Mesodermal cell (in vitro differentiated cells): ENCODE data around the gene UBASH3B.
A peak's percentile ranks its signal among the peaks of the same experiment; 100 is the strongest.

Experiments used
- H3K27ac ChIP-seq: 2 replicates; pipeline ENCODE4 v1.7.0; 2013; ENCODE audit warnings: mild to moderate bottlenecking, low read depth, low read length, moderate library complexity; ENCODE audit not compliant: severe bottlenecking
- H3K36me3 ChIP-seq: 2 replicates; pipeline ENCODE4 v1.7.1; 2013; ENCODE audit warnings: mild to moderate bottlenecking, low read length, moderate library complexity; ENCODE audit not compliant: control insufficient read depth, insufficient read depth
- H3K4me1 ChIP-seq: one replicate; pipeline ENCODE4 v1.7.1; 2013; ENCODE audit warnings: mild to moderate bottlenecking, low read length; ENCODE audit not compliant: insufficient read depth, control insufficient read depth, poor library complexity, severe bottlenecking
- H3K4me3 ChIP-seq: 2 replicates; pipeline ENCODE4 v1.7.0; 2013; ENCODE audit warnings: low read length, control low read depth, mild to moderate bottlenecking; ENCODE audit not compliant: insufficient read depth, poor library complexity, severe bottlenecking; ENCODE audit errors: extremely low read depth
- H3K9me3 ChIP-seq: 2 replicates; pipeline ENCODE4 v1.7.1; 2013; ENCODE audit warnings: mild to moderate bottlenecking, low read length, moderate library complexity; ENCODE audit not compliant: control insufficient read depth
- WGBS, 2 experiments: methylation state at CpG; one replicate each; pipeline ENCODE4 v1.1.5; 2013; ENCODE audit warnings: missing lambda C conversion rate in 2 of 2; ENCODE audit not compliant: insufficient coverage in 2 of 2; 5-methylcytosine and 5-hydroxymethylcytosine counted together

The UBASH3B gene

GRCh38 chr11:122775675-122776271, 120.3 kb downstream of the UBASH3B start:
- H3K27ac ChIP-seq, result no peak overlapping the region
- no peak overlapping the region for H3K4me3 ChIP-seq
- 80% methylated on average over 2 of the region's 3 CpGs; no CpG with 5 or more reads in 1 of the 2 experiments for WGBS, 2 experiments
- peaks cover 21% of the 10 kb centered on the region for H3K4me1 ChIP-seq
- H3K9me3 ChIP-seq, result no peaks in the 10 kb centered on the region
- H3K36me3 ChIP-seq, result peaks cover 33% of the 10 kb centered on the region

GRCh38 chr11:122776546-122776945, 121.0 kb downstream of the UBASH3B start:
- Histone ChIP-seq H3K4me3 (no peak overlapping the region), H3K27ac (no peak overlapping the region), H3K36me3 (peaks cover 39% of the 10 kb centered on the region), H3K4me1 (peaks cover 26% of the 10 kb centered on the region), H3K9me3 (no peaks in the 10 kb centered on the region)
- WGBS, 2 experiments, result 97 to 100% methylated on average over 2 to 4 of the region's 4 CpGs

GRCh38 chr11:122777343-122777742, 121.8 kb downstream of the UBASH3B start:
- Histone ChIP-seq H3K36me3 (peaks cover 47% of the 10 kb centered on the region), H3K4me3 (no peak overlapping the region), H3K4me1 (peaks cover 26% of the 10 kb centered on the region), H3K9me3 (no peaks in the 10 kb centered on the region), H3K27ac (no peak overlapping the region)
- 74 to 97% methylated on average over 2 of the region's 3 CpGs for WGBS, 2 experiments

DNA sequence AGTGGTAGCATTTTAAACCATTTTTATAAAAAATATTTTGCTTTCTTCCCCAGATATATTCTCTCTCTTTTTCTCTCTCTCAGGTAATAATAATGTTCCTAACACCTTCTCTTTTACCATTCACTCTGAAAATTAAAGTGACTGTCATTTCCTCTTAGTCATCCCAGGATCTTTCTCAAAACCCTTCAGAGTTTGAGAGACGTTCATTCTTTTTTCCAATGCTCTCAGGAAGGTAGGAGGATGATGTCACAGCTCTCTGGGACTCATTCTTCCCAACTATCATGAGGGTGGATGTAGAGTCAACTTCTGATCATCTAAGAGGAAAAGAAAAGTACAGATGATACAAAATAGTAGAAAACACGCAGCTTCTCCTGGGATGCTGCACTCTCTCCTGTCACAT, 122.6 kb downstream of the UBASH3B start:
- peaks cover 55% of the 10 kb centered on the region for H3K36me3 ChIP-seq
- H3K27ac ChIP-seq, result no peak overlapping the region
- no CpG with 5 or more reads among the region's 2 CpGs for WGBS, 2 experiments
- peaks cover 20% of the 10 kb centered on the region for H3K4me1 ChIP-seq
- no peak overlapping the region for H3K4me3 ChIP-seq
- no peaks in the 10 kb centered on the region for H3K9me3 ChIP-seq

- no peak overlapping the region for H3K27ac ChIP-seq
- 90 to 94% methylated on average over 10 of the region's 12 CpGs for WGBS, 2 experiments
Observed at GRCh38 chr11:122779047-122779629, 123.6 kb downstream of the UBASH3B start.

DNA sequence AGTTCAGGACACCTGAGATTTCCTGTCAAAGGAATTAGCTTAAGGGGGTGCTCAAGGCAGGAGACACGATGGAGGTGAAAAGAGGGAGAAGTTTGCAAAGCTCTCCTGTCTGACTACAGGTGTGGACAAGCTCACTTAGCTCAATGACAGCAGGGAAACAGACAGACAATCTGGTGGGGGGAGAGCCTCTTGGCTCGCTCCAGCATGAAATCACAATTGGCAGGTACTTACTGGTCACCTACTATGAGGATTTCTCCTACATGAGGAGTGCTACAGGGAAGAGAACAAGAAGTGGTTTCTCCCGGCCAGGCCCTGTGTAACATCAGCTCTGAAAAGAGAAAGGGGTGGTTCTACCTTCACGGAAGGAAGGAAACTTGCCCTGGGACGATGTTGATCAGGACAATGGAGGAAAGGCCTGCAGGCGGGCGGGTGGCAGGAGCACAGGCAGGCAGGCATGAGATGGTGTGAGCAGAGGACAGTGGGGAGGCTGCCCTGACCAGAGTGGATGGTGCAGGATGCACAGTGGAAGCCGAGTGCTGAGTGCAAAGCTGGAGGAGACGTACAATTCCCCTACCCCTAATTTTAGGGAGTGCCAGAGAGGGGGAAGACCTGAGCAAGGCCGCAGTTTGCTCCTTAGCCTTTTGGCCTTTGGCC, 124.9 kb downstream of the UBASH3B start:
- no peaks in the 10 kb centered on the region for H3K9me3 ChIP-seq
- H3K4me3 ChIP-seq, result no peak overlapping the region
- 90 to 95% methylated on average over 6 to 10 of the region's 10 CpGs for WGBS, 2 experiments
- H3K36me3 ChIP-seq, result peaks cover 69% of the 10 kb centered on the region
- no peak overlapping the region for H3K27ac ChIP-seq
- peaks cover 34% of the 10 kb centered on the region for H3K4me1 ChIP-seq

More at GRCh38 chr11:122779047-122779629, 123.6 kb downstream of the UBASH3B start:
- Histone ChIP-seq H3K36me3 (peaks cover 64% of the 10 kb centered on the region), H3K4me3 (no peak overlapping the region), H3K9me3 (no peaks in the 10 kb centered on the region), H3K4me1 (peaks cover 23% of the 10 kb centered on the region)

DNA sequence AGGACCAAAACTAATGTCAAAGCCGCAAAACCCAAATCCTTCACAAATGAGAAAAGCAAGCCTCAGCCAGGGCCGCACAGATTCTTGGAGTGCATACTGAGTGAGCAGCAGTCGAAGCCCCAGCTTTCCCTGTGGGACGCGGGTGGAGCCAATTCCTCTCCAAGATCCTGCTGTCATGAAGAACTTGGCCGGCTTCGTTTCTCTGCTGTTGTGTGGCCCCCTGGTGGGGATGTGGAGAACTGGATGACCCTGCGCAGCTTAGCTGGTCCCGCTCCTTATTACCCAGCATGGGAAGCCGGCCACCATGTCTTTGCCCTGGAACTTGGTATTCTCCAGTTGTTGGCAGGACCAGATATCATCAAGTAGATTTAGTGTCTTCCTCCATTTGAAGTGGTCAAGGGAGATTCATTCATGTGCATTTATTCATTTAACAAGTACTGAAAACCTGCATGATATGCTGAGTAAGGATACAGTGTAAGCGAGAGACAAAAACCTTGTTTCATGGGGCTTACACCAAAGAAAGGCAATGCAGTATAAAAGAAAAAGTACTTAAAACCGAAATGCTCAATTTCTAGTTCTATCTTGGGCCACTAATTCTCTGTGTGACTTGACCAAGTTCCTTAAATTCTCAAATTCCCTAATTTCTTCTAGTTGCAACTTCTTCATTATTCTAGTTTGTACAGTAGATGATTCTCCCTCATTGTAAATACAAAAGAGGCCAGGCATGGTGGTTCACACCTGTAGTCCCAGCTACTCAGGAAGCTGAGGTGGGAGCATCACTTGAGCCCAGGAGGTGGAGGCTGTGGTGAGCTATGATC, 126.1 kb downstream of the UBASH3B start:
- no peak overlapping the region for H3K4me3 ChIP-seq
- WGBS, 2 experiments, result 13 to 21% methylated on average over 9 to 10 of the region's 12 CpGs
- peaks cover 69% of the 10 kb centered on the region for H3K36me3 ChIP-seq
- H3K9me3 ChIP-seq, result no peaks in the 10 kb centered on the region
- peaks cover 34% of the 10 kb centered on the region for H3K4me1 ChIP-seq
- no peak overlapping the region for H3K27ac ChIP-seq

GRCh38 chr11:122782222-122782621, 126.7 kb downstream of the UBASH3B start:
- Histone ChIP-seq H3K9me3 (no peaks in the 10 kb centered on the region), H3K36me3 (peaks cover 69% of the 10 kb centered on the region), H3K4me1 (peaks cover 32% of the 10 kb centered on the region), H3K4me3 (no peak overlapping the region), H3K27ac (no peak overlapping the region)
- WGBS, 2 experiments, result 83% methylated on average over 1 of the region's 2 CpGs; no CpG with 5 or more reads in 1 of the 2 experiments

- peaks cover 76% of the 10 kb centered on the region for H3K36me3 ChIP-seq
- no peaks in the 10 kb centered on the region for H3K9me3 ChIP-seq
- 75 to 79% methylated on average over 5 of the region's 5 CpGs for WGBS, 2 experiments
- peak overlapping the region; percentile 38 for H3K27ac ChIP-seq
- no peak overlapping the region for H3K4me3 ChIP-seq
- H3K4me1 ChIP-seq, result peaks cover 22% of the 10 kb centered on the region
Observed at GRCh38 chr11:122784325-122784955, 128.9 kb downstream of the UBASH3B start.

DNA sequence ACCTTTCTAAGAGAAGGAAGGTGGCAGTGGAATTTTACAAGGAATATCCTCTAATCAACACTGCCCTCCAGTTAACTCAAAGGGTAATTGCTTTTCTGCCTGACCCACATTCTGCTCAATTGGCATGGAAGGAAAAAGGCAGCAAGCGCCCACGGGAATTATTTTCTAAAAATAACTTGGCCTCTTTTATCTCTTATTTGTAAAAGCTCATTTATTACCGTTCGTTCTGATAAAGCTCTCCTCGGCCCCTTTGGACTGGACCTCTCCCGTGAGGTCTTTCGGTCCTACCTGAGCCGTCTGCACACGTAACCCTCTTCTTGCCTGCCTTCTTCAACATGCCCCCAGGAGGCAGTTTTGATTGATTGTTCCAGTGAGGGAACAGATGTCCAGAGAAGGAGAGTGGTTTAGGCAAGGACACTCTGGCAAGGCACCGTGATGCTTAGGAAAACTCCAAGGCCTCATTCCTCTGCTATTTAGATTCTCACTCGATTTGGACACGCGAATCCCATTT, 129.6 kb downstream of the UBASH3B start:
- H3K9me3 ChIP-seq, result no peaks in the 10 kb centered on the region
- no peak overlapping the region for H3K27ac ChIP-seq
- H3K4me3 ChIP-seq, result no peak overlapping the region
- peaks cover 21% of the 10 kb centered on the region for H3K4me1 ChIP-seq
- 90 to 91% methylated on average over 8 to 11 of the region's 13 CpGs for WGBS, 2 experiments
- H3K36me3 ChIP-seq, result peaks cover 76% of the 10 kb centered on the region
